ENCODE measurements around the gene PTPN14.

Gene PTPN14

DNA sequence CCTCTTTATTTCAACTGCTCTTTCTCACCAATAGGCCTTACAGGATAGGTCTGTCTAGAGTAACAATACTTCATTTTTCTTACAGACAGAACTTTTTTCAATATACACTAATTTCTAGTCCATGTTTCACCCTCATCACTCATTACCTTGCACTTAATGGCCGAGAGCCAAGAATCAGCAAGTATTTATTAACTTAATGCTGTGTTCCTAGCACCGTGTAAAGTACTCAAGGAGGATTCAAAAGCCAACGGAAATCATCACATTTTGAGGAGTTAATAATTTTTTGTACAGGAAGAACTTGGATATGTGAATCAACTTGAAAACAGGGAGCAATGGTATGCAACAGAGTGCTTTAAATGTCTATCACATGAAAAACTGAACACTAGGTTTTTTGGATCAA lies 102.0 kb downstream of the PTPN14 start:
- no peak for DNase-seq

DNA sequence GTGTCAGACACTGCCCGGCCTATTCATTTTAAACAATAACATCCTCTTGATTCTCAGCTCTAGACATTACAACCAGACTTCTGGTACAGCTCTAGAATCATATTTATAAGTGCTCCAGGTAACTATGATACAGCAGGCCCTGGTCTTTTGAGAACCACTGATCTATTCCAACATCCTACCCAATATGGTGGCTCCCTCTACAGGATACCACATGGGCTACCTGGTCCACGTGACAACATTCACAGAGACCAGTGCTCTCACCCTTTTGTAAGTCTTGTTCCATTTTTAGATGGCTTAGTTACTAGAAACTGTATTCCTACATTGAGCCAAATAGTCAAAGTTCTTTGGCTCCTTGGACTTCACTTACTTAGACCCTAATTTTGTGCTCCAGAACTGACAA lies 102.9 kb downstream of the PTPN14 start:
- DNase-seq: no peak

DNA sequence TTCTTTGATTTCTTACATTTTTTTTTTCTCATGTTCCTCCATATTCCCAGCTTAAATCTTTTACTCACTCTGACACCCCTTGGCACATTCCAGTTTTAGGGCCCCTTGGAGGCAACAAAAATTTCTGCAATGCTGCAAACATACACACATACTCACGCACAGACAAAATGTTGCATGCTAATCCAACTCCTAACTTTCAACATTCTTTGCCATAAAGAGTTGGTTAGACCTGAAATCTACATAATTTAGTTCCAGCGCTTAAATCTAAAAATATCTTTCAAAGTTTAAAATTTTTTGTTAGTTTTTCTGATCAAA lies 103.9 kb downstream of the PTPN14 start:
- DNase-seq: no peak

DNA sequence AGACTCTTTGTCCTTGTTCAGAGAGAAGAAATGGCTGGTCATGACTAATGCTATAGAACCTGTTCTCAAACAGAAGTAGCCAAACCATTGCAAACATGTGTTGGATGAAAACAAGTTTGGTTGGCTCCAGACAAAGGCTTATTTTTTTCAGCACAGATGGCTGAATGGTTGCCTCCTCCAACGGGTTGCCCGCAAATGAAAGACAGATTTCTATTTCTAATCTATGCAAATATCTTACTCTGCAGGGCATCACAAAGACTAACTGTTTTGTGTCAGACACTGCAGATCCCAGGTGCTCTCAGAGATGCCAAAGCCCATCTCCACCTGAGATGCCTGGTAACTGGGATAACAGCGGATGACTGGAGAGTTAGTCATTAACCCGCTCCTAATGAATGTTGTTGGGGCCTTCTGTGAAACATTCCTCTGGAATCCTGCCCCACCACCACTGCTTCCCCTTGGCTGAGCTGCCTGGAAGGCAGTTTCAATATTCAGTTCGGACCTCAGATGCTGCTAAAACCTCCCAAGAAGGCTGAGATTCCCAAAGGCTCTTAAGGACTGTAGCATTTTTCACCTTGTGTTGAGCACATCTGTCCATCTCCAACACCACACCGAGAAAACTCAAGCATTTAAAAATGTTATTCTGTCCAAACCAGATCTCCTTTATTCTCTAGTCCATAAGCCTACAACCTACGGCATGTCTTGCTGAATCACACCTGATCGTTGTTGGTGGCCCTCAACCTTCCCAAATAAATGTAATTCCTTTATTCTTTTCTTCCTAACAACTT lies 104.4 kb downstream of the PTPN14 start:
- no peak for DNase-seq

DNA sequence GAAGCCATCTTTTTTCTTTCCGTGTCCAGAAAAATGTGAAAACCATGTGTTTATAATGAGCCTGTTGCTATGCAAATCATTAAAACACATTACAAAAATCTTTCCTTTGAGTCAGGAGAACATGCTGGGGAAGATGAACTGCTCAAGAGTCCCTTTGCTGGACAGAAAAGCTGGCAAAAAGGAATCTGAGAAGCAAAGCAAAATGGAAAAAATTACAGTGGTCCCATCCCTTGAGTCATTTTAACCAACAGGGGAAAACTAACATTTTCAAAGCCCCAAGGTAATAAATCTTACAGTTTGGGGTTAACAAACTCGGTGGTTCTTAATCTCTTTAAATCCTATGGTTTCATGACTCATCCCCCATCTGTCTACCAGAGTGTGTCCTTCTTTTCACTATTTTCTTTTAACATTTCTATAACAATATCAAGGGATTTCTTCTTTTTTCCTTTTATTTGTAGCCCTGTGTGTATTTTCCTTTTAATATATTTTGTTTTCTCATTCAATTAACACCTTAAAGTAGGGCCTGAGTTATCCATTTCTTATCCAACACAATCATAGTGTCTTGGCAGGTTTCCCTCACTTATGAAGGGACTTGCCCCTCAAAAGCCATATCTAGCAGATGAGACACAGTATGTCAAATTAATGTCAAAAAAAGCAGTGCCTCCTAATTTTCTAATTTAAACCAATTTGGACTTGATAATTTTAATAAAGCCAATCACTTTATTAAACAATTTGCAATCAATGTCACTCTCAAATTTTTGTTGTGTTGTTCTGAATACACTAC lies 105.4 kb downstream of the PTPN14 start:
- no peak for DNase-seq

DNA sequence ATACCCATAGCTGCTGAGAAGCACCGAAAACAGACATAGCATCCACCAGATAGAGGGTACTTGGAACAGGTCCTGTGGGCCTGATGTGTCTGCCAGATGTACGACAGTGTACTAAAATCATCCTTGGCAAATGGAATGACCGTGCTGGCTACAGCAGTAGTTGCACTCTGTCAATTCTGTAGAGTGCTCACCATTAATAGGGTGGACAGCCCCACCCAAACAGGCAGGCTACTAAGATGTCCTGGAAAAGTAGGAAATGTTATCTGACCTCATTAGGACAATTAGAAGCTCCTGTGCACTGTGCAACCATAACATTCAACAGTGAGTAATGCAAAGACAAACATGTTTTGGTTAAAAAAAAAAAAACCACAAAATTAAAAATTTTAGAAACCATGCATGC lies 106.2 kb downstream of the PTPN14 start:
- no peak for DNase-seq

DNA sequence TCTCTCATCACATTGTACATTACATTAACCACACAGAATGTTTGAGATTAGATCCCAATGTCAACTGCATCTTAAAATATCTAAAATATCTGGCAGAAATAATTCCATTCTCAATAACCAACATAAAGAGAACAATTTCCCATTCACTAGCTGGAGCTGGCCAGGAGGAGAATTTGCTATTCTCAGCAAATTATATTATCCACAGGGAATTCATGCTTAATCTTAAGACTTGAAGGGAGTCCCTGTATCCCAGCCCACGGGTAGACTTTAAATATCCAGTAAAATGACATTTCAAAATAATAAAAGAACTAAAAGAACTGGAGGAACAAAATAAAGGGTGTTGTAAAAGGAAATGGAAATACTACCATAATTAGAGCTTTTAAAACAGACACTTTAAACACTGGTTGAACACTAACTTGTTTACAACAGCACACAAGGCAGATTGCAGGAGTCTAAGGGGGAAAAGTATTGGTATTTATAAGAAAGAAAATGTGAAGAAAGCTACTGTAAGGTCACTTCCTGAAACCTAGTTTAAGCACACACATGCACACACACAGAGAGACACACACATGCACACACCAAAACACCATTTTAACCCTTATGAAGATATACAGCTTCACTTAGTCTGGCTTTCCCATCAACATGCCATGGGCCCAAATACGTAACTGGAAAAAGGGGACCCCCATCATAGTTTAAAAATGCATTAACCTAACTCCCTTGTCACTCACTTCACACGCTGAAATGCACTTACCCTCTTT lies 107.0 kb downstream of the PTPN14 start:
- no peak for DNase-seq

DNA sequence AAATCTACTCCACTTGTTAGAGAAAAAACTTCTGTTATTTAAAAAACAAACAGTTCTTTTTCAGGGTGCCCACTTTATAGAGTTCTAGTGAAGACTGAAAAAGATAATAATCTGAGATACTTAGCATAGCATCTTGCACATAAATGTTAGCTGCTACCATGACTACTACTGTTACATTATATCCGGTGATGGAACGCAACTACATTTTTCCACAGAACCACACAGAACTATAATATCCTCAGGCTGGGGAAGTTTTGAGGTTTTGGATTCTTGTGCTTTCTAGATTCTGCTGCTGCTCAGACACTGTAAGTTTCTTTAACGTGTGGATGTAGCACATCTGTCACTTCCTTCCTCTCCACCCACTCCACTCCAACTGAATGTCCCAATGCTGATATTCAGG lies 110.3 kb downstream of the PTPN14 start:
- DNase-seq: no peak

DNA sequence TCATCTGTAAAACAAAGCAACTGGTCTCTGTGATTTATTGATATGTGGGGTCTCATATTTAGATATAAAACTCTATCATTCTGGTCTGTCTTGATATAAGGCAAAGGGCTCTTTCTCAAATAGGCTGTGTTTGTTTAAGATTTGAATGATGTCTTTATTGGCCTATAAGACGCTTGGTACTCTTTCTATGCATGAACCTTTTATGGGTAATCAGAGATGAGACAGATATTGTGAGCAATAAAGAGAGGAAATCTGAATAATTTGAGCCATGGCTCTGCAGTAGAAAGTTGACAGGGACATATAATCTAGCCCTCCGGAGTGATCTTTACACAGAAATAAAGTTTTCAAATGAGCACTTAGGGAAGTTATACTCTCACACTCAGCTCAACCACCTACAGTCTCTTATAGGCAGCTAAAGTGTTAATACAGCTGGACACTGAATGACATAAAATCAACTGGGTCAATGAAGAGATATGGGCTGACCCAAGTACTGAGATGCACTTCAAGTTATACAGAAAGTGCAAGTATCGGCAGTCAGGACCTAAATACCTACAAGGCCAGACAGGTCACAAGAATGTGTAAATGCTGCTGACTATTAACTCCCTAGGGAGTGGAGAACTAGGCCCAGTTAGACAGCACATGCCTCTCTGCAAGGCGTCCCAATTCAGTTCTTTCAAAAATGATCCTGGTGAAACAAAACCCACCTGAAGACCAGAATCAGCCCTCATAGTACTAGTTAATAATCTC lies 111.0 kb downstream of the PTPN14 start:
- DNase-seq: no peak

DNA sequence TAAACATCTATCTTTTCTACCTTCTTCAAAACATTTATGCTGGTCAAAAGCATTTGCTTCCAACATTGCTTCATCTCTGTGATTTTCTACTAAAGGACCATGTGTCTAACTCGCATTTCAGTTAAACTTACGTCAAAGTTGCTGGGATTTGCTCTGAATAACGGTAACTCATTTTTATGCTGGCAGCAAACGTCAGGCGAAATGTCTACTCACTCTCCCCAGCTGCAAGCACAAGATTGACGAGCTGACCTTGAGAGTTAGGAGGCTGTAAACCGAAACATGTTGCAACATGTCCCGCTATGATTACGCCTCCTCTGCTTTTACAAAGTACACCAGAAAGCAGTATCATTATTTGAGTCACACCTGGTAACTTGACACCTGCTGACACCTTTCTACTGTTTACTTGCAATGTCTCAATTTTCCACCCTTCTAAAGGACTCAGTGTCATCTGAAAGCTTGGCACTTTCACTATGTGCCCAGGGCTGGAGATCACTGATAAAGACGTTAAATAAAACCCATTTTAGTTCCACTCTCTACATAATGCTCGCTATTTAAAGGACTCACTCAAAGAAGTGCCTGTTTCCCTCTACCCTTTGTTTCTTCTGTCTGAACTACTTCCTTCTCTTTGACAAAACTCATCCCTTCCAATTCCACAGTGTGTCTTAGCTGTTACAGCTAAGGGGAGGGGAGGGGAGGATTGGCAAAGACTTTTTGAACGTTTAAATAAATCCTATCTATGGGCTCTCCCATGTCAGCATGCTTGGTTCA lies 111.9 kb downstream of the PTPN14 start:
- DNase-seq: peak; percentile 97

DNA sequence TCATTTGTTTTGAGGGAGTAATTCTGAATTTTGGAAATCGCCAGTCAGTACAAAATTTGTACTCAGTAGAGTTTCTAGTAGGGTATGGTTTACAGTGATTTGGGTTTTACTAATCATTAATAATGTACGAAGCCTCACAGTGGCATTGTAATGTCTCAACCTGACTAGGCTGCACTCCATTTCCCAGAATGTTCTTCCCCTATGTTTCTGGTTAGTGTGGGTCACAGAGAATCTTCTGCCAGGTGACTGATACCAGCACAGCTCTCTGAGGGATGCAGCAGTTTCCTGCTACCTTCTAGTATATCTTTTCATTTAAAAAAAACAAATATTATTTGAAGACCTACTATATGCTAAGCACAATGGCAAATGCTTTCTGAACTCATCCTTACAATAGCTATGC lies 112.9 kb downstream of the PTPN14 start:
- no peak for DNase-seq

DNA sequence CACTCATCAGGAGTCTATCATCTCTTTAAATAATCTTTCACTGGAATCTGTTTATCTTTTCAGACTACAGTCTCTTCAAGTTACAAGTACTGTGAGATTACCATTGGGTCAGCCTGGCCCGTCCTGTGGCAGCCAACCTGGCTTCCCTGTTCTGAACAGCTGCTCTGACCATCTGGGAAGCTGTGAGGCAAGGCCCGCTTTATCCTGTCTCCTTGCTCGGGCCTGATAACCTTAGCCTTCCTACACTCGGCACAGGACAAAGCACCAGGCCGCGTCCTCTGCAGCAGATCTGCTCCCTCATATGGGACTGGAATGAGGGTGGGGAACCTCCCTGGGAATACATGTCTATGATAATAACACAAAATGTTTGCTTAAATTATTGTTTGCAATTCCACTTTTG lies 113.3 kb downstream of the PTPN14 start:
- no peak for DNase-seq

DNA sequence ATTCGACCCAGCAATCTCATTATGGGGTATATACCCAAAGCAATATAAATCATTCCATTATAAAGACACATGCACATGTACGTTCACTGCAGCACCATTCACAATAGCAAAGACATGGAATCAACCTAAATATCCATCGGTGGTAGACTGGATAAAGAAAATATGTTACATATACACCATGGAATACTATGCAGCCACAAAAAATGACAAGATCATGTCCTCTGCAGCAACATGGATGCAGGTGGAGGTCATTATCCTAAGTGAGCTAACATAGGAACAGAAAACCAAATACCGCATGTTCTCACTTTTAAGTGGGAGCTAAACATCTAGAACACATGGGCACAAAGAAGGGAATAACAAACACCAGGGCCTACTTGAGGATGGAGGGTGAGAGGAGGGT lies 115.5 kb downstream of the PTPN14 start:
- no peak for DNase-seq

DNA sequence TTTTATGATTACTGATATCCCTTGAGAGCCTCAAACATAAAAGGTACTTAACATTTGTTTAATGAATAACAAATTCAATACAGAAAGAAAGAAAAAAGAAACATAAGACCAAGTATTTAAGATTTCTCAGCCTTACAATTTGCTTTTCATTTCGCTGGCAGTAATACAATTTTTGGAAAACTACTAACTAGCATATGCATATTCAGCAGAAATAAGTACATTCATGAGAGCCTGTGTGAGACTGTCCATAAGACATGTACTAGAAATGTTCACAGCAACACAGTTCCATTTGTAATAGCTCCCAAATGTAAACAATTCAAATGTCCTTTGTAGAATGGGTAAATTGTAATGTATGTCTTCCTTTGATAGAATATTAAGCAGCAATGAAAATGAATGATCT lies 119.2 kb downstream of the PTPN14 start:
- DNase-seq: no peak

DNA sequence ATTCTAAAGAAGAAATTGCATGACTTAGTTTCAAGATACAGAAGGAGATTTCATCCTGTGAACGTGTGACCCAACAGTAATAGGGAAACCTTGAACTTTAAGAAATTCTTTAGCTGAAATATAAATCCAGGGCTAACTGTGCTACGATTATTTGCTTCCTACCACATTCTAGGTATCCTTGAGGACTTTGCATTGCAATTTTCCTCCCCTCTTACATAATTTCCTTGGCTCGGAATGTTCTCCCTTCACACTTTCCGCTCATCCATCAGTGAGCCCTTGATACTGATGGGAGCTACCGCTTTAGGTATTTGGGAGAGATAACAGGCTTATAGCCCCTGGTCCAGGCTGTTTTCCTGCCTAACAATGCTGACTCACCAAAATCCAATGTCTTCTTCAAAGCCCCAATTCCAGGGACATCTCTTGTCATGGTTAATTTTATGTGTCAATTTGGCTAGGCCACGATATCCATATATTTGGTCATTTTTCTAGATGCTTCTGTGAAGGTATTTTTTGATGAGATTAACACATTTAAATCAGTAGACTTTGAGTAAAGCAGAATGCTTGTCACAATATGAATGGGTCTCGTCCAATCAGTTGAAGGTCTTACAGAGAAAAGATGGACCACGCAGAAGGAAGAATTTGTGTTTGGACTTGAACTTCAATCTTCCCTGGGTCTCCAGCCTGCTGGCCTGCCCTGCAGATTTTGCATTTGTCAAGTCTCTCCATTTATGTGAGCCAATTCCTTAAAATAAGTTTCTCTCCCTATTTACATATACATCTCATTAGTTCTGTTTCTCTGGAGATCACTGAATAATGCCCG lies 121.2 kb downstream of the PTPN14 start:
- DNase-seq: no peak

DNA sequence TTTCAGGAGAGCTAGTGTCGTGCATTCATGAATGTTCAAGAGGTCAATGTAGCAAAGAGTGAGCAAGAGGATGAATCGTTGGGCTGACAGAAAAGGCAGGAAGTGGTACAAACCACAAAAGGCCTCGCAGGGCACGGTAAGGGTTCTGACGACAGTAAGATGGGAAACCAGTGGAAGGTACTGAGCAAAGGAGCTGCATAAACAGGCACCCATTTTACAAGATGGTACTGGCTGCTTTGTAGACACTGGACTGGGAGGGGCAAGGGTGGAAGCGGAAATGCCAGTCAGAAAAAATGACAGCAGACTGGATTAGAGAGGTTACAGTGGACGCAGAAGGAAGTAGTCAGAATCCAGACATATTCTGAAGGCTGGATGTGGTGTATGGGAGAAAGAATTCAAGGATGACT lies 123.5 kb downstream of the PTPN14 start:
- no peak for DNase-seq

DNA sequence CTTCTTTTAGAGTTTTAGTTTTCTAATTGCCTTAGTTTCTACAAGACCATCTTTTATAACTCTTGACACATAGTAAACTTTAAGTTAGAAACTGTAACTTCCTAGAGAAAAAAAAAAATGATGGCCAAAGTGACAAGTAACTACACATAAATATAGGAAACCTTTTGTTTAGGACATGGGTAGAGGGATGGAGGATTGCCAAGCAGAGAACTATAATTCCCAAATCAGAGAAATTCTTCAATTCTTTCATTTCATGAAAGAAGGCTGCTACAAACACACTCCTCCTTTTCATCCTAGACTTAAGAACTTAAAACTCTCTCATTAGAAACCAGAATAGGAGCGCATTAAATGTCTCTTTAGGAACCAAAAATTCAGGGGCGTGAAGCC lies 125.0 kb downstream of the PTPN14 start:
- DNase-seq: no peak

DNA sequence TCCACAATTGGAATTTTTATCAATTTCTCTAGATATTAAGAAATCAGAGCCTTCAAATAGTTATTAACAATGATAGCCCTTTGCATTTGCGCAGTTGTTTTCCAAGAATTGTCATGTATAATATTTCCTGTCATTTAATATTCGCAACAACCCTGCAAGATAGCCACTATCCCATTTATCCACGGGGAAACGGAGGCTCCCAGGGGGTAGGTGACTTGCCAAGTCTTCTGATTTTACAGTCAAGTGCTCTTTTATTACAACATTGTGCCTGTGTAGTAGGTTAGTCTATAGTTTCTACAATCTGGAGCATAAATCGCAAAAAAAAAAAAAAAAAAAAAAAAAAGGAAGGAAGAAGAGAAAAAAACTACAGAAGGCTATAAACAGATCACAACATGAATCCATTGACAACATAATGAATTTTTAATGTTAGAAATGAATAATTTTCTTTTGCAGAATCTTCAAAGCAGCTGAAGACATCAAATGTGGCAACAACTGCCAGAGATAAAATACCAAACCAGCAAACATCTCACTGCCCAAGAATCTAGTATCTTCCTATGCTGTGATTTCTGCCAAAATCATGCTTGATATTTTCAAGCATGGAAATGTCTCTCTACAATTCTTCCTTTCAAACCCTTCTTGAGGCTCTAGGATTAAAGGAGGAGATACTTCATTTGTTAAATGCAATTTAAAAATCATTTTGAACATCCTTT lies 125.5 kb downstream of the PTPN14 start:
- no peak for DNase-seq

DNA sequence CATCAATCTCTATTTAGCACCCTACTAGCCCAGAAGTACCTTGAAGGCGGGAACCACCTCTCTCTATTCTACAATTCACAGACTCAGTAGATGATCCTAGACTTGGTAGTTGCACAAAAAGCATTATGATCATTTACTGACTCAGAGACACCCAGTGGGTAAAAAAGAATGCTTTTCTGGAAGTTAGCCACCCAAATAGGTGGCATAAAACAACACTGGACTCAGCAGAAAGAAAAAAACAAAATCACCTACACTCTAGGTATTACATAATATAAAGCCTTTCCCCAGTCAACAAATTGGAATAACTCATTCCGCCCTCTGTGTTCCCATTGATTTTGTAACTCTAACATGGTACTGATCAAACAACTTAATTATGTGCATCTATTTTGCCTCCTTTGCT lies 126.3 kb downstream of the PTPN14 start:
- no peak for DNase-seq

DNA sequence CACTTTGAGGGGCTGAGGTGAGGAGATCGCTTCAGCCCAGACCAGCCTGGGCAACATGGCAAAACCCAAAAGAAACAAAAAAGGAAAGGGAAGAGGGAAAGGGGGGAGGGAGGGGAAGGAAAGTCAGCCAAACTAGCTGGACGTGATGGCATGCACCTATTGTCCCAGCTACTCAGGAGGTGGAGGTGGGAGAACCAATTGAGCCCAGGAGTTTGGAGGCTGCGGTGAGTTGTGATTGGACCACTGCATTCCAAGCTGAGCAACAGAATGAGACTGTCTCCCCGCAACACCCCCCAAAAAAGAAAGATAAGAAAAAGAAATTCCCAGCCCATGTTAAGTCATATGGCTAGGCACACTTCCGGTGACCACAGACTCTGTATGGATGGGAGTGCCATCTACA lies 128.4 kb downstream of the PTPN14 start:
- DNase-seq: no peak

DNA sequence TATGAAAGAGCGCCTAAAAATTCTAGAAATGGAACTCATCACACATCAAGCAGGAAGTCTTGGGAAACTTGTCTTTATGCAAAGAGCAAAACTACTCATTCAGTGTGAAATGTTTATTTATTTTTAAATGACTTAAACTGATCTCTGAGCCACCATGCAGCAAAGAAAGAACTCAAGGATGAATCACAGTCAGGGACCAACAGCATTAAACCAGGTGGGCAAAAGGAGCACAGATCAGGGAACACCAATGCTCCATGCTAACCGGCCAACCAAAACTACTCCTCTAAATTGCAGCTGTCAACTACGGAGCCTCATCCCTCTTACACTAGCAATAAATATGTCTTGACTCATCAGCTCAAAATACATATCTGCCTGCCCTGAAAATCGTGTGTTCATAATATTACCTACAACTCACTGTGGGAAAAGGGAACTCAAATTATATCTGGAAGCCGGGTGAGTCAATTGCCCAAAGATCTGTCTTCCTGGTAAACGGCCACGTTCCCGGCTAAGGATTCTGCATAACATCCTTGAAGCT lies 129.2 kb downstream of the PTPN14 start:
- no peak for DNase-seq

All from NCI-H1105 (cell line).